Glomerular endothelial cell (primary cell): ENCODE measurements around the gene CTSH. TPM values are rescaled to one million over a fixed set of nuclear protein-coding genes. Genes with fewer than 3 reads are reported as not detected.
"Not testable (repeated sequence)": the region's sequence is repeated elsewhere in the genome, so short reads cannot be mapped to it uniquely, and the experiment has no call there.

ENCODE experiments used
- DNase-seq: peaks from one replicate; pipeline ENCODE4 v3.0.0-alpha.2; 2011; ENCODE audit warnings: low read depth, low spot score; ENCODE audit errors: extremely low read depth
- total RNA-seq: library from RNA; depleted of rRNA; stranded (reverse); fragments of >200 nt; gene quantifications from 2 replicates; pipeline ENCODE4 v1.2.3, GENCODE V29; 2015

Gene CTSH
- total RNA-seq, 1 donor from 2014 or later, result 7.6 TPM

- not testable (repeated sequence) for DNase-seq
Observed at GRCh38 chr15:78900819-78901533, 43.9 kb downstream of the CTSH start.

GRCh38 chr15:78898540-78898939, 46.3 kb downstream of the CTSH start:
- no peak for DNase-seq

- DNase-seq, result no peak
Observed at GRCh38 chr15:78895471-78895870, 49.4 kb downstream of the CTSH start.

- no peak for DNase-seq
Observed at GRCh38 chr15:78893538-78893937, 51.3 kb downstream of the CTSH start.

GRCh38 chr15:78889000-78889399, 55.8 kb downstream of the CTSH start:
- no peak for DNase-seq

- DNase-seq, result no peak
Observed at GRCh38 chr15:78881681-78882080, 63.2 kb downstream of the CTSH start.

GRCh38 chr15:78880813-78881212, 64.0 kb downstream of the CTSH start:
- no peak for DNase-seq

- DNase-seq, result no peak
Observed at GRCh38 chr15:78880242-78880533, 64.7 kb downstream of the CTSH start.

GRCh38 chr15:78879517-78880241, 65.2 kb downstream of the CTSH start:
- no peak for DNase-seq

GRCh38 chr15:78878356-78878755, 66.5 kb downstream of the CTSH start:
- DNase-seq, result no peak

GRCh38 chr15:78876954-78877353, 67.9 kb downstream of the CTSH start:
- not testable (repeated sequence) for DNase-seq

GRCh38 chr15:78875107-78875914, 69.5 kb downstream of the CTSH start:
- DNase-seq, result no peak

- DNase-seq, result no peak
Observed at GRCh38 chr15:78873793-78874765, 70.8 kb downstream of the CTSH start.

GRCh38 chr15:78872972-78873792, 71.7 kb downstream of the CTSH start:
- peak; percentile 48 for DNase-seq

- DNase-seq, result no peak
Observed at GRCh38 chr15:78872155-78872971, 72.5 kb downstream of the CTSH start, which contains the start of gene MORF4L1. TSS of gene MORF4L1 (plus strand) at chr15:78872890. CDS start at chr15:78873018, 128 bp downstream.

GRCh38 chr15:78871483-78872127, 73.2 kb downstream of the CTSH start:
- not testable (repeated sequence) for DNase-seq
